GM04504 (cell line): ENCODE measurements around the gene SPRED1.
"Not testable (repeated sequence)": the region's sequence is repeated elsewhere in the genome, so short reads cannot be mapped to it uniquely, and the experiment has no call there.

ENCODE experiments used
- DNase-seq: peaks from one replicate; pipeline ENCODE4 v3.0.0-alpha.2; 2012; ENCODE audit warnings: low read depth

The SPRED1 gene

DNA sequence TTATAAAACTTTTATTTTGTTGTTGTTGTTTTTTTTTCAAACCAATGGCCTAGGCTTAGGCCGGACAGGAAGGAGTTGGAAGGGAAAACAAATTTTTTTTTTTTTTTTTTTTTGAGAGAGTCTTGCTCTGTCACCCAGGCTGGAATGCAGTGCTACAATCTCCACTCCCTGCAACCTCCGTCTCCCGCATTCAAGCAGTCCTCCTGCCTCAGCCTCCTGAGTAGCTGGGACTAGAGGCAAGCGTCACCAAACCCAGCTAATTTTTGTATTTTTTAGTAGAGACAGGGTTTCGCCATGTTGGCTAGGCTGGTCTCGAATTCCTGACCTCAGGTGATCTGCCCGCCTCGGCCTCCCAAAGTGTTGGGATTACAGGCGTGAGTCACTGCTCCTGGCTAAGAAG lies 15.6 kb upstream of the SPRED1 start:
- DNase-seq, result not testable (repeated sequence)

DNA sequence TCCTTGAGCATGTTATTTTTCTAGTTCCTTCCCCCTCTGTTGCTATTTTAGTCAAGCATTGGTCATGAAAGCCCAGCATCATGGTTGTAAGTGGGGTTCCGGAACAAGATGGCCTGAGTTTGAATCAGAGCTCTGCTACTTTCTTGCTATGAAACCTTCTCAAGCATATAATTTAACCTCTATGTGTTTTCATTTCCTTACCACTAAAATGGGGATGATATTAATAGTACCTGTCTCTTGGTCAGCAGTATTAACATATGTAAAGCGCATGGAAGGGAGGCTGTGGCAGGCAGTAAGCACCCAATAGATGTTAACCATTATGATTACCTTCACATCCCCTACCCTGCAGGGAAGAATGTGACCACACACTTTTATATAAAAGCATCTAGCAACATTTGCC lies 14.3 kb upstream of the SPRED1 start:
- DNase-seq, result no peak

DNA sequence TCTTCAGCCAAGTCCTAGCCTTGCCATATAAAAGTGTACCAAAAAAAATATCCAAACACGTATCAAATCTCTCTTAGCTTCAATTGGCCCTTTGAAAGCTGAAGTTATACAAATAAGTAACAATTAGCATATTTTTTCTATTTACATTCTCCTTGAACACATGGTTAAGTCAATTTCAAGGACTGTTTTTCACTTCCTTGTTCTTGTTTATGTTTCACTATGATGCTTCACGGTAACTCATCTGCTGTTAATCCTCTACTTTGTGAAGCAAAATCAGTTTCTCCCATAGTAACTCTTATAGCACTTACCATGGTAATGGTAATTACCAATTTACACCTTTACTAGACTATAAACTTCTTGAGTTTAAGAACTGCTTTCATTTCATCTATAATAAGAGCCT lies 10.6 kb upstream of the SPRED1 start:
- DNase-seq, result no peak

DNA sequence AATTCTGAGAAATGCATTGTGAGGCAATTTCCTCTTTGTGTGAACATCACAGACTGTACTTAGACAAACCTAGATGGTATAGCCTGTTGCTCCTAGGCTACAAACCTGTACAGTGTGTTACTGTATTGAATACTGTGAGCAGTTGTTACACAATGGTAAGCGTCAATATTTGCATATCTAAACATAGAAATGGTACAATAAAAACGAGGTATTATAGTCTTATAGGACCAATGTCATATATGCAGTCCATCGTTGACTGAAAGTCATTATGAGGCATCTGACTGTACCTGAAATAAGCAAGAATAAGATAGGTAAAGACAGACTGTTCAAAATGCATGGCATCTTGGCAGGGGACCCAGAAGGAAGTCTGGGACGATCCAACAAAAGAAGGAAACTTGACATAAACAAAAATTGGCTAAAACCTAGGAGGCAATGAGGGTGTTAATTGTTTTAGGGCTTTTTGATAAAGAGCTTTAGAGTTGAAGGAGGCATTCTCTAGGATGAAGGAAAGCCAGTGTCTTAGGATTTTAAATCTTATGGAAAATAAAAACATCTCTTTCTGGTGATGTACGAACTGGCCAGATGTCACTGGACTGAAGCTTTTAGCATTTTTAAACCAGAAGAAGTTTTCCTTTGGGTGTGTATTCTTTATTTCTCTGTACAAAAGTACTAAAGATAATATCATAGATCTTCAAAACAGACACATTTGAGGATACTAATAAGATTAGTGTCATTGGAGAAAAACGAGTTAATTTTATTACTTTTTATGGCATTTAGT lies 9.2 kb upstream of the SPRED1 start:
- DNase-seq, result no peak

DNA sequence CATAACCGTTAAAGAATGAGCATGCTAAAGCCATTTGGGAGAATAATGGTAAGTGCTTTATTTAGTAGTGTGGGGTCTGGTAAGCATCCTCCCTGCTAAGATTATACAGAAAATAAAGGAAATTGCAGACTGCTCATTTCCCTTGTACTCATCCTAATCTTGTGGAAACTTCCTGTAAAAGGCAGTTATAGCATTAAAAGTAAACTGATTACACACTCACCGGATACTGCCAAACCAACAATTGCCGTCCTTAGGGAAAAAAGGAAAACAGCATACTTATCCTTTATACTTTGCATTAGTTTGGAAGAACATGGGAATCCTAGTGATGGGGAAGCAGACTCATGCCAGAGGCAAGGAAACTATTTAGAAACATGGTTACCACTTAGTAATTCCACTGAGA lies 5.3 kb upstream of the SPRED1 start:
- DNase-seq, result no peak

DNA sequence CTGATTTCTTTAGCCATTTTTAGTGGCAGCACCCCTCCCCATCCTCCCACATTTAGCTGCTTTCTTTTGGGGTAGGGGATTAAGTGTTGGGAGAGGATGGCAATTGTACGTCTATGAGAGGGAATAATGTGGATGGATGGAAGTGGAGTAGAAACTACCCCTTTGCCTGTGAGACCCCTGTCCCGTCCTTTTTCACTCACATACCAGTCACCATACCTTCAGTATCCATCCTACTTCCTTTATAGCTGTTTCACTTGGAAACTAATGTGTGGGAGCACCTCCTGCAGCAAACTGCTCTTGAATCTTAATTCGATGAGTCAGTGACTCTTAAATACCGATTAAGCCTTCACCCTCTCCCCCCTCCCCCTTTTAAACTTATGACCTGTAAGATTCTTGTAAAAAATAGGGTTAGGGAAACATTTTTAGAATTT lies 730 bp downstream of the SPRED1 start:
- no peak for DNase-seq

DNA sequence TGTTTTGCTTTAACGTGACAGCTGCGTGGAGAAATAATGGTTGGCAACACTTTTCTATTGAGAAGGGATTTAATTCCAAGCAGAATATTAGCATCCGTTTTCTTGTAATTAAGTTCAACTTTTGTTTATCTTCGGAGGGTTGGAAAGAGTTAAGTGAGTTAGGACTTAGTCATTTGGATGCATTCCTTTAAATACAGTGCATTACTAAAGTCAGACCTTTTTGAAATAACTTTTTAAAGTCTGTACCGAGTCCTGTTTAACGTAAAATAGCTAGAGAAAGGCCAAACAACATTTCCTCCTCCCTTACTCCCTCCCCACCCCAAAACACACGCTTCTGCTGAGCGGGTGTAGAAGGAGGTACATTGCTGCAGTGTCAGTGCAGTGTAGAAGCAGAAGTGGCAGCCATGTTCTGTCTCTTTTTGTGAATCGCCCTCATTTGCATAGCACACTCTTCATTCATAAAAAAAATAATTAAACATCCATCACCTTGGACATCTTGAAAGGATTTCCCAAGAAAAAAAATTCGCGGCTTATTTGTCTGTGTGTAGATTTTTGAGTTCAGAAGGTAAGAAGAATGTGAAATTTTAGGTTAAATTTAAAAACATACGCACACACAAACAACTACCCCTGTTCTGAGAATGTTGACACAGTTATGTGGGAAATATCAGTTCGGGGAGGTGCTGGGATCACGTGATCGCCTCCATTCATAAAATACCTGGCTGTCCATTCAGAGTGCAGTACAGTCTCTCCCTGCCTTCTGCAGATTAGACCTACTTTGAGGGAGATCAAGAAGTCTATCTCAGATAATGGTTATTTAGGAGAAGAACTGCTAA lies 1.6 kb downstream of the SPRED1 start:
- no peak for DNase-seq

DNA sequence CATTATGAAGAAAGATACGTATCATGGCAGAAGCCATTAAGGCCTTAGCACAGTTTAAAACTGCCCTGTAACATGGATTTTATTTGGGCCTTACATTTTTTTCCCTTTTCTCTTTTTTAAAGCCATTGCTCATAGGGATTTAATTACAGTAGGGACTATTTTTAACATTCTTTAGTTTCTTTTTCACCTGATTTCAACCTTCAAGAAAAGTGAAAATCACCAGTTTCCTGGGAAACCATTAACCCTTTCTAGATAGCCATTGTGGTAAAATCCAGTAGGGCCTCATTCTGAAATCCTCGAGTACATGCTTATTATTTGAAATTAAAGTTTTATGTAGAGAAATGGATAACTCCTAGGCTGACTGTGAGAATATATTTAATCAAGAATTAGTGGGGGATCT lies 3.1 kb downstream of the SPRED1 start:
- DNase-seq, result no peak

DNA sequence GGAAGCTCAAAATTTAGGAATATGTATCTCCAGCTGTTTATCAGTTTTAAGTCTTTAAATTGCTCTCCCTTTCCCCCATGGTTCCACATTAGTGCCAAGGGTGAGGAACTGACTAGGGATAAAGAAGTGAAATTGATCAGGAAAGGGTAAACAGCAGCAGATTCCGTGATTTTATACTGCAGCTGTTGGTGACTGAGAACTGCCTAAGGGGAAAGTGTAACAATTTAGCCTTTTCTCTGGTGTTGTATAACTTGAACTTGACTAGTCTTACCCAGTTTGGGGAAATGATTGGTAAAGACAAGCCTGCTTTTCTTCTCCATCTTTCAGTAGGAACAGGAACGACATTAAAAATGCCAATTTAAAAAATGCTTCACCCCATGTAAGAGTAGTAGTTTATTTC lies 5.0 kb downstream of the SPRED1 start:
- DNase-seq, result no peak

DNA sequence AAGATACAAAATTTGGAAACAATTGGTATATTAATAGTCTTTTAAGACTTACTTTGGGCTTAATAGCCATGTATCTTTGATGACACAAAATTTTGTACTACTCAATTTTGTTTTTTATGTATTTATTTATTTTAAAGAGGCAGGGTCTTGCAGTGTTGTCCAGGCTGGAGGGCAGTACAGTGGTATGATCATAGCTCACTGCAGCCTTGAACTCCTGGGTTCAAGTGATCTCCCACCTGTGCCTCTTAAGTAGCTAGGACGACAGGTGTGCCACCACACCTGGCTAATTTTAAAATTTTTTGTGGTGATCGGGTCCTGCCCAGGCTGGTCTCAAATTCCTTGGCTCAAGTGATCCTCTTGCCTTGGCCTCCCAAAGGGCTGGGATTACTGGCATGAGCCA lies 6.5 kb downstream of the SPRED1 start:
- no peak for DNase-seq

DNA sequence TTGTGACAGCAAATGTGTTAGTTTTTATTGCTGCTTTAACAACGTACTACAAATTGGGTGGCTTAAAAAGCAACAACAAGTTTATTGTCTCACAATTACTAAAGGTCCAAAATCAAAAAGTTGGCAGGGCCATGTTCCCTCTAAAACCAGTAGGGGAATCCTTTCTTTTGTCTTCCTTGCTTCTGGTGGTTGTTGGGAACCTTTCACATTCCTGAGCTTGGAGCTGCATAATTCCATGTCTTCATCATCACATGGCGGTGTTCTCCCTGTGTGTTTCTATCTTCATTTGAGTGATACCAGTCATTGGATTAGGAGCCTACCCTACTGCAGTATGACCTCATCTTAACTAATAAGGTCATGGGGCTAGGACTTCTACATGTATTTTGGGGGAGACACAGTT lies 7.4 kb downstream of the SPRED1 start:
- no peak for DNase-seq

DNA sequence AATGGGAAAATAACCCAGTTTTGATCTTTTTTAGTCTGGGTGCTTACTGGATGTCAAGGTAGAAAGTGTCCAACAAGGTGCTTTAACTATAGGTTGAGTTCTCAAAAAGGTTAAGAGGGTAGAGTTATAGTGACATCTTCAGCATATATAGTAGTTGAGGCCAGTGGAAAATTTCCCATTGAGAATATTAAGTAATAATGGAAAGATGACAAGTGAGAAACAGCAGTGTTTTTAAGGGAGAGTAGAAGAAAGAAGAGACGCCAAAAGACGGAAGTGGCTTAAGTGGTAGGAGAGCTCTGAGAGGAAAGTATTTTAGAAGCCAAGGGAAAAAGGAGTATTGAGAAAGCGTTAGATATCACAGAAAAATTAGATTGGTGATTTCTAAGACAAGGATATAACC lies 10.6 kb downstream of the SPRED1 start:
- no peak for DNase-seq

DNA sequence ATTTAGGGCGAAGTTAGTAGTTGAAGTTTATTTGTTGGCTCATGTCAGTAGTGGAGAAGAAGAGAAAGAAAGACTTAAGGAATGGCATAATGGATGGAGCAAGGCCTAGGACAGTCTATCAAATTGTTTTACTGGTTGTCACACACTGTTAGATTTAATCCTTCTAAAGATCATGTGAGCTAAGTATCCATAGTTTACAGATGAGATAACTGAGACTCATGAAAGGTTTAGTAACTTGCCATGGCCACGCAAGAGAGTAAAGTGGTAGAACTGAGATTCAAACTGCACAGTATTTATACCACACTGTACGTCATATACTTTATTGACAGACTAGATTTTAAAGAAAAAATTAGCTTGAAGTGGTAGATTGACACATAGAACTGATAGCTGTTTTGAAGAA lies 11.4 kb downstream of the SPRED1 start:
- peak; percentile 70 for DNase-seq

DNA sequence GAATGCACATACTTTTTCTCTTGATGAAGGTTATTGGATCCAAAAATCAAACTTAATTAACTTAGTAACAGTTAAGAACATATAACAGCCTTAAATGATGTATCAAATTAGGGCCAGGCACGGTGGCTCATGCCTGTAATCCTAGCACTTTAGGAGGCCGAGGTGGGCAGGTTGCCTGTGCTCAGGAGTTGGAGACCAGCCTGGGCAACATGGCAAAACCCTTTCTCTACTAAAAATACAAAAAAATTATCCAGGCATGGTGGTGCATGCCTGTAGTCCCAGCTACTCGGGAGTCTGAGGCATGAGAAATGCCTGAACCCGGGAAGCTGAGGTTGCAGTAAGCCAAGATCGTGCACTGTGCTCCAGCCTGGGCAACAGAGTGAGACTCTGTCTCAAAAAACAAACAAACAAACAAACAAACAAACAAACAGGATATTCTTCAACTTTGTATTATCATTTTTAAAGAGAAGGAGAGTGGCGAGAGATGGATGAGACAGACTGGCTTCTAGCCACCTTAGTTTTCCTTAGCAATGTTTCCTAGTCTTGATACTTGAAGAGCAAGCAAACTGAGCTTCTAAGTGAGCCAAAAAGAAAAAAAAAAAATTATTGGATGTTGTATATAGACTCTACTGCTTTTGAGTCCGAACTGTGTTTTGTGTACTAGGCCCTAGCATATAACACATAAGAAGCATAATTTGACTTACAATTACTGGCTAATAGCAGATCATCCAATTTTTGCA lies 13.8 kb downstream of the SPRED1 start:
- DNase-seq, result no peak

DNA sequence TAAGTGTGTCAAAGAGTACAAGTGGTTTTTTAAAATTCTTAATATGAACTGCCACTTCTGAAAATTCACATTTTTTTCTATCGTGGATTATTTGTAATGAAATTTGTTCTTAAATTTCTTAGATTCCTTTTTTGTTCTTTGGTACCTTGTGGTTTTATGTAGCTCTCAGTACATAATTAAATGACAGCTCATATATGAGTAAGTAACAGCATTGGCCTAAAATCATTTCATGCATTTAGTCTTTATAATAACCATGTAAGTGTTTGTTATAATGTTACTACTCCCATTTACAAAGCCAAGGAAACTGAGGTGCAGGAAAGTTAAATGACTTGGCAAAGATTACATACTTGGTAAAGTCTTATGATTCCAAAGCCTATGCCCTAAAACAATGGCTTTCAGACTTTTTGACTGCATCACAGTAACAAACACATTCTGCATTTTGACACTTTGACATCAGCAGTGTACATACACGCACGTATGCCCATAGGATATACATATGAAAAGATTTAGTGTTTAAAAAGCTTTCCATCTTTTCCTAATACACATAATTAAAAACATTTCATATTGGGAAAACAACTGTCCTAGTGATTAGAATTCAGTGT lies 14.9 kb downstream of the SPRED1 start:
- DNase-seq, result no peak

DNA sequence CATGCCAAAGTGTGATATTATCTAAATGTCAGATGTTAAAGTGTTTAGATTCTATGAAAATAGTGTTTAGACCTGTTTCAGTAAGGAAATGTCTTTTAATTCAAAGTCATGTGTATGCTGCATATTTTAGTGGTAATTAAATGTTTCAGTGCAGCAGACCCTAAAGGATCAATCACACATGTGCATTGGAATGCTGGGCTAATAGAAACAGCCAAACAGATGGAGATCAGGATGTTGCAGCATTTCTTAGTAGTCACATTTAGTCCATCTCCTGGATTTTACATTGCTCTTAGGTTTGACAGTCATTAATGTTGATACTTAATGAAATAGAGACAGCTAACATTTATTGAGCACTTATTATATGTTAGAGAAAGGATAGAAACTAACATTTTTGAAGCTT lies 18.5 kb downstream of the SPRED1 start:
- DNase-seq, result no peak

DNA sequence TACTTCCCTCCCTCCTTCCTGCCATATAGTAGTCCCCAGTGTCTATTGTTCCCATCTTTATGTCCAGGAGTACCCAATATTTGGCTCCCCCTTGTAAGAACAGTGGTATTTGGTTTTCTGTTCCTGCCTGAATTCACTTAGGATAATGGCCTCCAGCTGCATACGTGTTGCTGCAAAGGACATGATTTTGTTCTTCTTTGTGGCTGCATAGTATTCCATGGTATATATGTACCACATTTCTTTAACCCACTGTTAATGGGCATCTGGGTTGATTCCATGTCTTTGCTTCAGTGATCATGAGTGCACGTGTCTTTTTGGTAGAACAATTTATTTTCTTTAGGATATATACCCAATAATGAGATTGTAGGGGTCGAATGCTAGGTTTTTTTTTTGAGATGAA lies 19.3 kb downstream of the SPRED1 start:
- no peak for DNase-seq

DNA sequence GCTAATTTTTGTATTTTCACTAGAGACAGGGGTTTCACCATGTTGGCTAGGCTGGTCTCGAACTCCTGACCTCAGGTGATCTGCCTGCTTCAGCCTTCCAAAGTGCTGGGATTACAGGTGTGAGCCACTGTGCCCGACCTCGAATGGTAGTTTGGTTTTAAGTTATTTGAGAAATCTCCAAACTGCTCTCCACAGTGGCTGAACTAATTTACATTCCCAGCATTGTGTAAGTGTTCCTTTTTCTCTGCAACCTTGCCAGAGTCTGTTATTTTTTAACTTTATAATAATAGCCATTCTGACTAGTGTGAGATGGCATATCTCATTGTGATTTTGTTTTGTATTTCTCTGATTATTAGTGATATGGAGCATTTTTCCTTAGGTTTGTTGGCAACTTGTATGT lies 19.8 kb downstream of the SPRED1 start:
- DNase-seq, result not testable (repeated sequence)

DNA sequence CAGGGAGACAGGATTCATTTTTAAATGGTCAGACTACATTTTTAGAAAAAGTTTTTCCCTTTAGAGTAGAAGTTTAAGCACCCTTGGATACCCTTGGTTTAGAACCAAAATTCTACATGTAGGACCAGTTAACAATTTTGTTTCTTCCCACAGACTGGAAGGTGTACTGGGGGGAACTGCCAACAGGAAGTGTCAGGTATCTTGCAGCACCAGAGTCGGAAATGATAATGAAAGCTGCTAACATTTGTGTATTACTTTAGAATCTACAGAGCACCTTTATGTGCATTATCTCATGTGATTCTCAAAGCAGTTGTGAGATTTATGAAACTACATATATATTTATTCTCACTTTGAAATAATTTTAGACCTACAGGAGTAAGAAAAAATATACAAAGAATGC lies 21.5 kb downstream of the SPRED1 start:
- no peak for DNase-seq

DNA sequence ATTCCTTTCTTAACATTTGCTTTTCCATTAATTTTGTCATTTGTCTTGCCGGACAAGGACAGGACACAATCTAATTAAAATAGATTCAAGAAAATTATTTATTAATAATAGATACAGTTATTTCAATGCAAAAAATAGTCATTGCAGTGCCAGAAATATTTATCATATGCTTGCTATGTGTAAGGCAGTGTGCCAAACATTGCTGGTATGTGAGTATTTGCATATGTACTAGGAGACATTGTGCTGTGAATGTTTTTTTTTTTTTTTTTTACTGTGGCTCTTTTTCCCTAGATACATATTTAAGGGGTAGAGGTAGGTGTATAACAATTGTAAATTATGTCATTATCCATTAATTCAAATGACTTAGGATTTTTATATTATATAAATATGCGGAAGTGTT lies 23.3 kb downstream of the SPRED1 start:
- DNase-seq, result no peak

DNA sequence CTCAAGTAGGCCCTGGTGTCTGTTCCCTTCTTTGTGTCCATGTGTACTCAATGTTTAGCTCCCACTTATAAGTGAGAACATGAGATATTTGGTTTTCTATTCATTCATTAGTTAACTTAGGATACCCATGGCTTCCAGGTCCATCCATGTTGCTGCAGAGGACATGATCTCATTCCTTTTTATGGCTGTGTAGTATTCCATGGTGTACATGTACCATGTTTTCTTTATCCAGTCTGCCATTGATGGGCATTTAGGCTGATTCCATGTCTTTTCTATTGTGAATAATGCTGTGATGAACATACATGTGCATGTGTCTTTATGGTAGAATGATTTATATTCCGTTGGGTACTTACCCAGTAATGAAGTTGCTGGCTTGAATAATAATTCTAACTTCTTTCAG lies 24.6 kb downstream of the SPRED1 start:
- not testable (repeated sequence) for DNase-seq

DNA sequence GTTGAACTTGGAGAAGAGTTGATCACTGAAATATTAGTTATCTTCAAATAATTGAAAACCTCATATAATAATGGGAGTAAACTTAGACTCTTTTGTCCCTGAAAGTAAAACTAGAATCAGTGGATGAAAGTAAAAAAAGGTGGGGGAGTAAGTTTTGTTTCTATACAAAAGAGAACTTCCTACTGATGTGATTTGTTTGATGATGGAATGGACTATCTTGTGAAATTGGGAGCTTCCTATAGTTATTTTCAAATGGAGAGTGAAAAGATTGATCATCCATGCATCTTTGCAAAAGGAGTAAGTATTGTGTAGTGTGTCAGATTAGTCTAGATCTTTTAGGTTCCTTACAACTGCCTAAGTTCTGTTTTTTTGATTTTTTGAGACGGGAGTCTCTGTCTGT lies 28.4 kb downstream of the SPRED1 start:
- no peak for DNase-seq
